ENCODE data around the gene PTPRD.
"Not testable (repeated sequence)": the region's sequence is repeated elsewhere in the genome, so short reads cannot be mapped to it uniquely, and the experiment has no call there.

The PTPRD gene

DNA sequence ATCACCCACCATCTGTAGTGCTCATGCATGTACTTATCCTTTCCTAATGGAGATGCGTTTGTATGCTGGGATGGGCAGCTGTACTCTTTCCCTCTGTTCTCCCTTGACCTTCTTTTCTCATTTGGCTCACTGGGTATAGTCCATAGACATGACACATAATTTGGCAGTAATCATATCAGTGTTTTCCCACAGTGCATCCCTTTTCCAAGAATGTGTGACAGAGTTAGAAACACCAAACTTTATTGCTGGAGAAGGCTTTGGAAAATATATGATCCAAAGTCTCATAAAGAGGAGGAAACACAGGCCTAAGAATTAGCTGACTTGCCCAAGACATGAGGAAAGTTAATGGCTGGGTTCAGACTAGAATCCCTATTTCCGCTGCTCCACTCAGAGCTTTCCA, 1579.8 kb downstream of the PTPRD start:
- TF ChIP-seq, protein P1, sequence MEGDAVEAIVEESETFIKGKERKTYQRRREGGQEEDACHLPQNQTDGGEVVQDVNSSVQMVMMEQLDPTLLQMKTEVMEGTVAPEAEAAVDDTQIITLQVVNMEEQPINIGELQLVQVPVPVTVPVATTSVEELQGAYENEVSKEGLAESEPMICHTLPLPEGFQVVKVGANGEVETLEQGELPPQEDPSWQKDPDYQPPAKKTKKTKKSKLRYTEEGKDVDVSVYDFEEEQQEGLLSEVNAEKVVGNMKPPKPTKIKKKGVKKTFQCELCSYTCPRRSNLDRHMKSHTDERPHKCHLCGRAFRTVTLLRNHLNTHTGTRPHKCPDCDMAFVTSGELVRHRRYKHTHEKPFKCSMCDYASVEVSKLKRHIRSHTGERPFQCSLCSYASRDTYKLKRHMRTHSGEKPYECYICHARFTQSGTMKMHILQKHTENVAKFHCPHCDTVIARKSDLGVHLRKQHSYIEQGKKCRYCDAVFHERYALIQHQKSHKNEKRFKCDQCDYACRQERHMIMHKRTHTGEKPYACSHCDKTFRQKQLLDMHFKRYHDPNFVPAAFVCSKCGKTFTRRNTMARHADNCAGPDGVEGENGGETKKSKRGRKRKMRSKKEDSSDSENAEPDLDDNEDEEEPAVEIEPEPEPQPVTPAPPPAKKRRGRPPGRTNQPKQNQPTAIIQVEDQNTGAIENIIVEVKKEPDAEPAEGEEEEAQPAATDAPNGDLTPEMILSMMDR (IDR thresholded peaks at IDR 0.05; ENCODE audit: insufficient read depth, missing control alignments) = no peak
- FAIRE-seq (no peak), DNase-seq (ENCODE audit: insufficient read length, low spot score) (no peak)

- TF ChIP-seq, protein P1 (IDR thresholded peaks at IDR 0.05; ENCODE audit: insufficient read depth, missing control alignments) = no peak
- DNase-seq (ENCODE audit: insufficient read length, low spot score) (no peak), FAIRE-seq (no peak)
These were observed 1596.2 kb downstream of the PTPRD start for GRCh38 chr9:9016597-9016996.

DNA sequence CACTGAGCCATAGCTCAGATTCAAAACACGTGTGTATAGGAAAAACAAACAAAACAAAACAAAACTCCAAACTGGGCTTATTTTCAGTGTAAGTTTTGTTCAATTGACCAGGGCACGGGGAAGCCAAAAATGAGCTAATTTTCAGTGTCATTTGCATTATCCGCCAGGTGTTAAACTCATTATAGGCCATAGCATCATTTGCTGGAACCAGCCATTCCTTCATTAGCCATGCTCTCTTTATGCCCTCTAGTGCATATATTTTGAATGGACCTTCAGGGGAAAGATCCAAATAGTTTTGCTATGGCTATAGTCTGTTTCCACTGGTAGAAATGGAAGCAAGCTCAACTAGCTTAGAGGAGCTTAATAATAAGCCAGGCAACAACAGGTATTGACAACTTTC, 1608.0 kb downstream of the PTPRD start:
- FAIRE-seq = no peak
- no peak for DNase-seq (ENCODE audit: insufficient read length, low spot score)
- TF ChIP-seq, protein P1 (IDR thresholded peaks at IDR 0.05; ENCODE audit: insufficient read depth, missing control alignments) = no peak

DNA sequence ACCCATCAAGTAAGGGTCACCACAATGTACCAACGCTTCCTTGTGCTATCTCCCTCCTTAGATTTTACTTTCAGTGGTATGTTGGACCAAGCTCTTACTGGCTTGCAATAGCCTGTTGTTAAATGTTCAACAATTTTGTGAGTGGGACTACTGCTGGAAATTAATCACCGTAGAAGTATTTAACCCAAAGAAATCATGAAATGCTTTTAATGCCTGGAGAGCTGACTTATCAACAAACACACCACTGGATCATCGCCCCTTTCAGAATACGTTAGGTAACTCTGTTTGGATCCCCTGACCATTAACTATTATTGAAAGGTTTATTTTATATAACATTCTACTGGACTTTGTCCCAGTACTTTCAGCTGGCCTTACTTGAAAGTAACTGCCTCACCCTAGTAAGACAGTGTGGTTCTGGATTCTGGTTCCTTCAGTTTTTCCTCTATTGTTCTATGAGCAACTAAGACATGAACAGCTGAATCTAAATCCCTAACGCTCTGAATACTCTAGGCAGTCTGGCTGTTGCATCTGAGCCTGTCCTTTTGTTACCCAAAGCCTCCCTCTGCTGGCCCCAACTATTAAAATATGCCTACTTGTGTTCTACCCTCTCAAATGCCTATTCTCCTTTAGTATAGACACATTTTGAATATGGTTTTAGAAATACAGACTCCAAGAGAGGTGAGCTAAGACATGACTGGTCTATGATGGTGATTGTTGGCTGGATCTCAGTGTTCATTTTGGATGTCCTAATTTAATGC, 1609.8 kb downstream of the PTPRD start:
- TF ChIP-seq, protein P1 (IDR thresholded peaks at IDR 0.05; ENCODE audit: insufficient read depth, missing control alignments) = peak; percentile 26
- DNase-seq (ENCODE audit: insufficient read length, low spot score) (no peak), FAIRE-seq (no peak)

DNA sequence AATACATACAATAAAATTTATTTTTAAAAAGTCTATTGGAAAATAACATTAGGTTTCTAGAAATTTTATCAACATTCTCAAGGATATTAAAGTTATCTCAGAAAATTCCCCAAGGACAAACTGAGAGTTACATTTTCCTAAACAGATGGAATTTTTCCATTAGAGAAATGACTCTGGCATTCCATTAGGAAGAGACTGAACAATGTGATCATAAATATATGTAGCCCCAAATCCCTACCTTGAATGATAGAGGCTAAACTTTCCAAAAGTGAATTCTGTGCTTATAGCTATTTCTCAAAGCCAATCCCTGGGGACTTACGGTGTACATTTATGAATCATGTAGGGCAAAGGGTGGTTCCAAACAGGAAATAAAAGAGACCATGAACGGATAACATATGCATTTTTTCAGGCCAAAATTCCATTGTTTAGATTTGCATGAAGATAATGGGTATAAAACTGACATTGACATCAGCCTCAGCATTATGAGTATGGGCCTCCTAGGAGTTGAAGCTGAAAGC, 1632.2 kb downstream of the PTPRD start:
- DNase-seq (ENCODE audit: insufficient read length, low spot score) (no peak), FAIRE-seq (no peak)
- TF ChIP-seq, protein P1 (IDR thresholded peaks at IDR 0.05; ENCODE audit: insufficient read depth, missing control alignments) = no peak

DNA sequence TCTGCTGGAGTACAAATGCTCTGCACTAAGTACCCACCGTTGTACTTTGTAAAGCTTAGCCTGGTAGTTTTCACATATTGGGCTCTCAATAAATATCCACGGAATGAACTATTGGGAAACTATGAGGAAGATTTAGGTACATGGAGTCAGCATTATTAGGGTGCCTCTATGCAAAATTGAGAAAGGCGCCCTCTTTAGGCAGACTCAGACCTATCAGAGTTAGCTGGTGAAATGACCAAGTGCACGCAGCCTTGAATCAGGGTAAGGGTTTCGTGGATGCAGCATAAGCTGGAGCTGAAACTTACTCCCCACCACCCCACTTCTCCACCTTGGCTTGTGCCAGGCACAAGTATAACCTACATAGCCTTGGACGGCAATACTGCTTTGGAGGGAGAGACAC, 1634.5 kb downstream of the PTPRD start:
- FAIRE-seq = no peak
- TF ChIP-seq, protein P1 (IDR thresholded peaks at IDR 0.05; ENCODE audit: insufficient read depth, missing control alignments) = no peak
- DNase-seq (ENCODE audit: insufficient read length, low spot score) = no peak

DNA sequence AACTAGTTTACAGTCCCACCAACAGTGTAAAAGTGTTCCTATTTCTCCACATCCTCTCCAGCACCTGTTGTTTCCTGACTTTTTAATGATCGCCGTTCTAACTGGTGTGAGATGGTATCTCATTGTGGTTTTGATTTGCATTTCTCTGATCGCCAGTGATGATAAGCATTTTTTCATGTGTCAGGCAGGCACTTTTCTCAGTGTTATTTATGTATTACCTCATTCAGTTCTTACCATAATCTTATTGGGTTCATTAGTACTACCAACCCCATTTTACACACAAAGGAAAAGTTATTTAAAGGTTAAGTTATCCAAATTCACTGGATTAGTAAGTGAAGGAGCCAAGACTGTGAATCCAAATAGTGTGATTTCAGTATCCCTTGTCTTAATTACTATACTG, 1644.5 kb downstream of the PTPRD start:
- FAIRE-seq; DNase-seq (ENCODE audit: insufficient read length, low spot score): not testable (repeated sequence)
